SK-N-SH treated with all-trans-retinoic acid at 6 μM for 48 hours (cell line): ENCODE data around the gene BTG4.

ENCODE experiments used
- ATAC-seq: fragments of 200-7000 bp; cut with Tn5 transposase; 3 replicates; pipeline ENCODE4 v1.9.1; 2020; ENCODE audit warnings: mild to moderate bottlenecking, moderate library complexity
- ARNTL ChIP-seq: fragments of 450-650 bp; formaldehyde crosslinking; IDR thresholded peaks from 2 replicates; pipeline ENCODE4 v1.5.0; 2020; ENCODE audit warnings: low read depth, mild to moderate bottlenecking, moderate library complexity, borderline replicate concordance
- BACH2 ChIP-seq: fragments of 250-450 bp; sonication (Bioruptor Pico); IDR thresholded peaks from 2 replicates; pipeline ENCODE4 v1.9.0; 2021; ENCODE audit warnings: mild to moderate bottlenecking, borderline replicate concordance
- CSDC2 ChIP-seq: fragments of 250-450 bp; sonication (Bioruptor Pico); IDR thresholded peaks from 2 replicates; pipeline ENCODE4 v1.5.0; 2020; ENCODE audit warnings: mild to moderate bottlenecking, moderate library complexity
- GLIS3 ChIP-seq: fragments of 250-450 bp; sonication (Bioruptor Pico); IDR thresholded peaks from 2 replicates; pipeline ENCODE4 v1.5.0; 2020; ENCODE audit warnings: mild to moderate bottlenecking, moderate library complexity
- ISL1 ChIP-seq: fragments of 250-450 bp; sonication (Bioruptor Pico); IDR thresholded peaks from 2 replicates; pipeline ENCODE4 v2.1.2; 2022; ENCODE audit warnings: mild to moderate bottlenecking, moderate library complexity
- OSR1 ChIP-seq: fragments of 250-450 bp; sonication (Bioruptor Pico); IDR thresholded peaks from 2 replicates; pipeline ENCODE4 v1.8.0; 2022; ENCODE audit warnings: moderate library complexity, mild to moderate bottlenecking, inconsistent platforms
- PPARA ChIP-seq: fragments of 250-450 bp; sonication (Bioruptor Pico); IDR thresholded peaks from 2 replicates; pipeline ENCODE4 v1.5.0; 2020; ENCODE audit warnings: mild to moderate bottlenecking, borderline replicate concordance
- SNAI2 ChIP-seq: fragments of 250-450 bp; sonication (Bioruptor Pico); IDR thresholded peaks from 2 replicates; pipeline ENCODE4 v1.5.0; 2020; ENCODE audit warnings: mild to moderate bottlenecking, moderate library complexity
- TCF4 ChIP-seq: fragments of 250-450 bp; sonication (Bioruptor Pico); IDR thresholded peaks from 2 replicates; pipeline ENCODE4 v1.8.0; 2021; ENCODE audit warnings: mild to moderate bottlenecking, moderate library complexity, borderline replicate concordance
- TOX ChIP-seq: fragments of 250-450 bp; sonication (Bioruptor Pico); IDR thresholded peaks from 2 replicates; pipeline ENCODE4 v1.8.0; 2021; ENCODE audit warnings: mild to moderate bottlenecking, moderate library complexity, borderline replicate concordance
- ZC3H10 ChIP-seq: fragments of 250-450 bp; sonication (Bioruptor Pico); IDR thresholded peaks from 2 replicates; pipeline ENCODE4 v1.5.1; 2021; ENCODE audit warnings: mild to moderate bottlenecking, moderate library complexity
- ZFP3 ChIP-seq: fragments of 250-450 bp; sonication (Bioruptor Pico); IDR thresholded peaks from 2 replicates; pipeline ENCODE4 v1.5.0; 2020; ENCODE audit warnings: mild to moderate bottlenecking, moderate library complexity
- ZFP30 ChIP-seq: fragments of 450-650 bp; formaldehyde crosslinking; IDR thresholded peaks from 2 replicates; pipeline ENCODE4 v1.5.0; 2022; ENCODE audit warnings: mild to moderate bottlenecking, moderate library complexity
- ZNF565 ChIP-seq: fragments of 450-650 bp; formaldehyde crosslinking; conservative IDR thresholded peaks from 2 replicates; pipeline ENCODE4 v1.5.0; 2020; ENCODE audit warnings: low read depth, mild to moderate bottlenecking, moderate library complexity
- ZNF70 ChIP-seq: fragments of 450-650 bp; formaldehyde crosslinking; IDR thresholded peaks from 2 replicates; pipeline ENCODE4 v1.5.0; 2020; ENCODE audit warnings: mild to moderate bottlenecking, moderate library complexity
- ZNF8 ChIP-seq: fragments of 450-650 bp; formaldehyde crosslinking; IDR thresholded peaks from 2 replicates; pipeline ENCODE4 v1.5.0; 2020; ENCODE audit warnings: mild to moderate bottlenecking, moderate library complexity
- TF ChIP-seq, protein P1 (sequence below): fragments of 250-450 bp; sonication (Bioruptor Pico); IDR thresholded peaks from 2 replicates; pipeline ENCODE4 v1.5.0; 2020; ENCODE audit warnings: mild to moderate bottlenecking, moderate library complexity
- TF ChIP-seq, protein P2 (sequence below): fragments of 250-450 bp; sonication (Bioruptor Pico); IDR thresholded peaks from 2 replicates; pipeline ENCODE4 v1.8.0; 2020; ENCODE audit warnings: mild to moderate bottlenecking, moderate library complexity, borderline replicate concordance
- TF ChIP-seq, protein P3 (sequence below): fragments of 250-450 bp; sonication (Bioruptor Pico); IDR thresholded peaks from 2 replicates; pipeline ENCODE4 v1.5.1; 2021; ENCODE audit warnings: mild to moderate bottlenecking, moderate library complexity
- TF ChIP-seq, protein P4 (sequence below): fragments of 250-450 bp; sonication (Bioruptor Pico); IDR thresholded peaks from 2 replicates; pipeline ENCODE4 v1.5.1; 2020; ENCODE audit warnings: low read depth, mild to moderate bottlenecking, moderate library complexity

Gene BTG4

DNA sequence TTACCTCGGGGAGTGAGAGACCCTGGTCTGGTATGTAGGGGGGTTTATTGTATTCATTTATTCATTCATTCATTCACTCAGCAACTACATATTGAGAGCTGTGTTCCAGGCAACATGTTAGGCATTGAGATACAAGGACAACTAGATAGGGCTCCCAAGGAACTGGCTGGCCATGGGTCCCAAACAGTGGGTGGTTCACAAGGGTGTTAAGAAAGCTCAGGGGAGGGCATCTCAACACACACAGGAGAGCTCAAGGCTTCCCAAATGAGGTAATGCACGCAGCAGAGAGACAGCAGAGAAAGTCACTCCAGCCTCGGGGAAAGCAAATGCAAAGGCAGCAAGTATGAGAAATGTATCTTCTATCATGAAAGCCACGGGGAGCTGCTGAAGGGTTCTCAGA lies 51.8 kb downstream of the BTG4 start:
- ATAC-seq, result no peak
- TF ChIP-seq GLIS3 (no peak), CSDC2 (CRISPR knock-in tag) (no peak), TOX (CRISPR knock-in tag) (no peak), SNAI2 (CRISPR knock-in tag) (no peak), ZFP30 (CRISPR knock-in tag) (no peak), PPARA (CRISPR knock-in tag) (no peak), ARNTL (CRISPR knock-in tag) (no peak), BACH2 (CRISPR knock-in tag) (no peak), OSR1 (CRISPR knock-in tag) (no peak), ZNF8 (CRISPR knock-in tag) (no peak)
- TF ChIP-seq, protein P1, sequence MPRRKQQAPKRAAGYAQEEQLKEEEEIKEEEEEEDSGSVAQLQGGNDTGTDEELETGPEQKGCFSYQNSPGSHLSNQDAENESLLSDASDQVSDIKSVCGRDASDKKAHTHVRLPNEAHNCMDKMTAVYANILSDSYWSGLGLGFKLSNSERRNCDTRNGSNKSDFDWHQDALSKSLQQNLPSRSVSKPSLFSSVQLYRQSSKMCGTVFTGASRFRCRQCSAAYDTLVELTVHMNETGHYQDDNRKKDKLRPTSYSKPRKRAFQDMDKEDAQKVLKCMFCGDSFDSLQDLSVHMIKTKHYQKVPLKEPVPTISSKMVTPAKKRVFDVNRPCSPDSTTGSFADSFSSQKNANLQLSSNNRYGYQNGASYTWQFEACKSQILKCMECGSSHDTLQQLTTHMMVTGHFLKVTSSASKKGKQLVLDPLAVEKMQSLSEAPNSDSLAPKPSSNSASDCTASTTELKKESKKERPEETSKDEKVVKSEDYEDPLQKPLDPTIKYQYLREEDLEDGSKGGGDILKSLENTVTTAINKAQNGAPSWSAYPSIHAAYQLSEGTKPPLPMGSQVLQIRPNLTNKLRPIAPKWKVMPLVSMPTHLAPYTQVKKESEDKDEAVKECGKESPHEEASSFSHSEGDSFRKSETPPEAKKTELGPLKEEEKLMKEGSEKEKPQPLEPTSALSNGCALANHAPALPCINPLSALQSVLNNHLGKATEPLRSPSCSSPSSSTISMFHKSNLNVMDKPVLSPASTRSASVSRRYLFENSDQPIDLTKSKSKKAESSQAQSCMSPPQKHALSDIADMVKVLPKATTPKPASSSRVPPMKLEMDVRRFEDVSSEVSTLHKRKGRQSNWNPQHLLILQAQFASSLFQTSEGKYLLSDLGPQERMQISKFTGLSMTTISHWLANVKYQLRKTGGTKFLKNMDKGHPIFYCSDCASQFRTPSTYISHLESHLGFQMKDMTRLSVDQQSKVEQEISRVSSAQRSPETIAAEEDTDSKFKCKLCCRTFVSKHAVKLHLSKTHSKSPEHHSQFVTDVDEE (CRISPR knock-in tag), result no peak
- TF ChIP-seq, protein P2, sequence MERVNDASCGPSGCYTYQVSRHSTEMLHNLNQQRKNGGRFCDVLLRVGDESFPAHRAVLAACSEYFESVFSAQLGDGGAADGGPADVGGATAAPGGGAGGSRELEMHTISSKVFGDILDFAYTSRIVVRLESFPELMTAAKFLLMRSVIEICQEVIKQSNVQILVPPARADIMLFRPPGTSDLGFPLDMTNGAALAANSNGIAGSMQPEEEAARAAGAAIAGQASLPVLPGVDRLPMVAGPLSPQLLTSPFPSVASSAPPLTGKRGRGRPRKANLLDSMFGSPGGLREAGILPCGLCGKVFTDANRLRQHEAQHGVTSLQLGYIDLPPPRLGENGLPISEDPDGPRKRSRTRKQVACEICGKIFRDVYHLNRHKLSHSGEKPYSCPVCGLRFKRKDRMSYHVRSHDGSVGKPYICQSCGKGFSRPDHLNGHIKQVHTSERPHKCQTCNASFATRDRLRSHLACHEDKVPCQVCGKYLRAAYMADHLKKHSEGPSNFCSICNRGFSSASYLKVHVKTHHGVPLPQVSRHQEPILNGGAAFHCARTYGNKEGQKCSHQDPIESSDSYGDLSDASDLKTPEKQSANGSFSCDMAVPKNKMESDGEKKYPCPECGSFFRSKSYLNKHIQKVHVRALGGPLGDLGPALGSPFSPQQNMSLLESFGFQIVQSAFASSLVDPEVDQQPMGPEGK (CRISPR knock-in tag), result no peak
- TF ChIP-seq, protein P3, sequence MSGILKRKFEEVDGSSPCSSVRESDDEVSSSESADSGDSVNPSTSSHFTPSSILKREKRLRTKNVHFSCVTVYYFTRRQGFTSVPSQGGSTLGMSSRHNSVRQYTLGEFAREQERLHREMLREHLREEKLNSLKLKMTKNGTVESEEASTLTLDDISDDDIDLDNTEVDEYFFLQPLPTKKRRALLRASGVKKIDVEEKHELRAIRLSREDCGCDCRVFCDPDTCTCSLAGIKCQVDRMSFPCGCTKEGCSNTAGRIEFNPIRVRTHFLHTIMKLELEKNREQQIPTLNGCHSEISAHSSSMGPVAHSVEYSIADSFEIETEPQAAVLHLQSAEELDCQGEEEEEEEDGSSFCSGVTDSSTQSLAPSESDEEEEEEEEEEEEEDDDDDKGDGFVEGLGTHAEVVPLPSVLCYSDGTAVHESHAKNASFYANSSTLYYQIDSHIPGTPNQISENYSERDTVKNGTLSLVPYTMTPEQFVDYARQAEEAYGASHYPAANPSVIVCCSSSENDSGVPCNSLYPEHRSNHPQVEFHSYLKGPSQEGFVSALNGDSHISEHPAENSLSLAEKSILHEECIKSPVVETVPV (CRISPR knock-in tag), result no peak

DNA sequence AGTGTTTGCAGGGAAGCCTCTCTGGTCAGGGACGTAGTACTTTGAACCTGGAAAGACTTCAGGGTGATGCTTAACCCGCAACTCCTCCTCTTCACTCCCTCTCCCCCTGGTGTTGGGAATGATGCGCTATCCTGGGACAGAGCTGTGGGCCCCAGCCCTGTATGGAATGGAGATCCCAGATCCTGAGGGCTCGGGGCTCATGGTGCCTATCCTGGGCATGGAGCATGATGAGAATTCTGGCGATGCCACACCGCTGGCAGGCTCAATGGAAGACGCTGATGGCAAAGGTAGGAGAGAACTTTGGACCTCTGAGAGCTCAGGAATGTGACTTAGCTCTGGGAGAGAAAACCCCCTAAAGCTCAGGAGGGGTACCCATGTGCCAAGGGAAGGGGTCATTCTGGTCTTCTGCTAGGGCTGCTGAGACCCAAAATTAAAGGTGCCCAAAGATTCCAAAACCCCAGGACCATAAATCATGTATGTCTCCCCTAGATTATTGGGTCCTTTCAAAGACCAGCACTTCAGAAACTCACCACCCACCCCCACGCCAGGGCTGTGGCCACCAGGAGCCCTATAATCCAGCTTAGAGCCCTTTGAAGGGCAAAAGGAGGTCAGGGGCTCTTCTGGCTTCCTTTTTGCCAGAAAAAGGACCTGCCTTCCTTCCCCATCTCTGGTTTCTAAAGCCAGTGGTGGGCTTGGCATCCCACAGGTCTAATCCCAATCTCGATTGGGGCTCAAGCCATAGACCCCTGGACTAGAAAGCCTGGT lies 52.5 kb downstream of the BTG4 start:
- TF ChIP-seq CSDC2 (CRISPR knock-in tag), result no peak
- TF ChIP-seq ZNF70, result no peak
- TF ChIP-seq TOX (CRISPR knock-in tag), result no peak
- TF ChIP-seq OSR1 (CRISPR knock-in tag), result no peak
- no peak for TF ChIP-seq TCF4 (CRISPR knock-in tag)
- no peak for TF ChIP-seq BACH2 (CRISPR knock-in tag)
- no peak for TF ChIP-seq ARNTL (CRISPR knock-in tag)
- TF ChIP-seq ZFP30 (CRISPR knock-in tag), result no peak
- TF ChIP-seq ISL1 (CRISPR knock-in tag), result no peak
- TF ChIP-seq ZNF565, result no peak
- no peak for TF ChIP-seq PPARA (CRISPR knock-in tag)
- TF ChIP-seq ZFP3, result no peak
- TF ChIP-seq ZC3H10 (CRISPR knock-in tag), result no peak
- TF ChIP-seq, protein P4, sequence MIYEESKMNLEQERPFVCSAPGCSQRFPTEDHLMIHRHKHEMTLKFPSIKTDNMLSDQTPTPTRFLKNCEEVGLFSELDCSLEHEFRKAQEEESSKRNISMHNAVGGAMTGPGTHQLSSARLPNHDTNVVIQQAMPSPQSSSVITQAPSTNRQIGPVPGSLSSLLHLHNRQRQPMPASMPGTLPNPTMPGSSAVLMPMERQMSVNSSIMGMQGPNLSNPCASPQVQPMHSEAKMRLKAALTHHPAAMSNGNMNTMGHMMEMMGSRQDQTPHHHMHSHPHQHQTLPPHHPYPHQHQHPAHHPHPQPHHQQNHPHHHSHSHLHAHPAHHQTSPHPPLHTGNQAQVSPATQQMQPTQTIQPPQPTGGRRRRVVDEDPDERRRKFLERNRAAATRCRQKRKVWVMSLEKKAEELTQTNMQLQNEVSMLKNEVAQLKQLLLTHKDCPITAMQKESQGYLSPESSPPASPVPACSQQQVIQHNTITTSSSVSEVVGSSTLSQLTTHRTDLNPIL (CRISPR knock-in tag), result no peak
- no peak for ATAC-seq

DNA sequence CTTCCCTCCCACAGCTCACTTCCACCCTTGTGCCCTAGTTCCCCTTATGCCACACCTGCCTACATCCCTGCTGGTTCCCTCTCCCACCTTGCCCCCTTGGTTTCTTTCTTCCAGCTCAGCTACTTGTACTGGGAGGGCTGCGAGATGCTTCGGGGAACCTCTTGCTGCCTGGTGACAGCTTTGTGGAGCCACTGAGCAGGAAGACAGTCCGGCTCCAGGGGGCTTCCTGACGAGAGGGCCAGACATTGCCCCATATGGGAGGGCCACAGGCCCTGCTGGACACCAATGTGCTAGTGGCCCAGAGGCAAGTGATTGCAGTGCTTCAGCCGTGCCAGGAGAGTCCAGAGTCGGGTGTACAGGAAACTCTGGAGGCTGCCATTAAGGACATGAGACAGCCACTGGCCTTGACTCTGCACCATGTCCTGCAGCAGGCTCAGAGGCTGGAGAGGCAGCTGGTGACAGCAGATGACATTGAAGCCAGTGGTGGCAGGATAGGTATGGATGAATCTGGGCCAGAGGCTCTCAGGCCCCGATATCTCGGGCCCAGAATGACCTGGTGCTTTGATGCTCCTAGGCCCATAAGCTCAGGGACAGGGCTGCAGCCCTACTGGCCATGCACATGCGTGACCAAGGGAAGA lies 54.3 kb downstream of the BTG4 start:
- no peak for ATAC-seq

More for the DNA sequence above, 54.3 kb downstream of the BTG4 start:
- TF ChIP-seq ZFP3, result no peak
- TF ChIP-seq PPARA (CRISPR knock-in tag), result no peak
- TF ChIP-seq SNAI2 (CRISPR knock-in tag), result no peak
- no peak for TF ChIP-seq BACH2 (CRISPR knock-in tag)
